A549 (cell line): Measurements from ENCODE around the gene BRSK2. TPM values are rescaled to one million over a fixed set of nuclear protein-coding genes. Genes with fewer than 3 reads are reported as not detected.

Source experiments
- ATAC-seq, 2 experiments: fragments of 200-7000 bp in 1 of 2; fragments of >200 bp in 1 of 2; cut with Nextera tagmentation in 1 of 2; cut with Tn5 transposase in 1 of 2; 3 replicates each; pipeline versions ENCODE4 v1.8.0 to v1.9.1; 2018 to 2020; ENCODE audit warnings: mild to moderate bottlenecking in 1 of 2, moderate library complexity in 1 of 2
- CTCF ChIA-PET: fragments of 300-600 bp; sonication (Branson Sonifier 250); formaldehyde crosslinking; extraction: SDS; loops from one replicate; lab custom pipeline; 2021; ENCODE audit warnings: antibody characterized with exemption, inconsistent platforms; lab: Yijun Ruan, JAX
- POLR2A ChIA-PET: fragments of 350-600 bp; formaldehyde crosslinking; extraction: SDS; loops from one replicate; lab custom pipeline; 2021; ENCODE audit warnings: antibody characterized with exemption, inconsistent platforms; lab: Yijun Ruan, JAX
- DNase-seq, 2 experiments: peaks; one replicate each; pipeline versions ENCODE4 v3.0.0 to v3.0.0-alpha.2; 2011 to 2016; ENCODE audit warnings: low read depth in 1 of 2, low spot score in 1 of 2
- FAIRE-seq: peaks from 2 replicates; lab custom pipeline; 2011; peaks lifted over from hg19 to GRCh38; lab: Jason Lieb, UNC
- H3K27ac ChIP-seq, 2 experiments: fragments of >200 bp; sonication (Bioruptor Twin); formaldehyde crosslinking; 3 replicates each; pipeline ENCODE4 v1.5.1; 2016 to 2017
- H3K4me1 ChIP-seq: fragments of >200 bp; sonication (Bioruptor Twin); formaldehyde crosslinking; 3 replicates; pipeline ENCODE4 v1.6.1; 2016
- H3K4me2 ChIP-seq: fragments of >200 bp; sonication (Bioruptor Twin); formaldehyde crosslinking; 3 replicates; pipeline ENCODE4 v1.6.1; 2016
- H3K4me3 ChIP-seq: fragments of >200 bp; sonication (Bioruptor Twin); formaldehyde crosslinking; 3 replicates; pipeline ENCODE4 v1.5.1; 2016
- H3K9me3 ChIP-seq: fragments of >200 bp; sonication (Bioruptor Twin); formaldehyde crosslinking; 3 replicates; pipeline ENCODE4 v1.6.1; 2016
- ATOH8 ChIP-seq: fragments of 250-450 bp; sonication (Bioruptor Pico); IDR thresholded peaks from 2 replicates; pipeline ENCODE4 v1.5.0; 2020; ENCODE audit warnings: low read depth, mild to moderate bottlenecking, moderate library complexity
- BHLHE40 ChIP-seq: IDR thresholded peaks from 2 replicates; pipeline ENCODE4 v1.6.1; 2012; ENCODE audit warnings: low read depth, low read length, inconsistent platforms
- CBX2 ChIP-seq: fragments of 200-600 bp; sonication (generic); IDR thresholded peaks from 2 replicates; pipeline ENCODE4 v1.6.1; 2016; ENCODE audit warnings: low read depth, mild to moderate bottlenecking, borderline replicate concordance
- CEBPB ChIP-seq, 2 experiments: fragments of >200 bp in 1 of 2; sonication (Bioruptor Twin) in 1 of 2; formaldehyde crosslinking in 1 of 2; IDR thresholded peaks; 2 replicates each; pipeline ENCODE4 v1.6.1; 2012 to 2016
- CTCF ChIP-seq: fragments of >200 bp; sonication (Bioruptor Twin); formaldehyde crosslinking; IDR thresholded peaks from 3 replicates; pipeline ENCODE4 v1.5.1; 2016
- E2F6 ChIP-seq: IDR thresholded peaks from 2 replicates; pipeline ENCODE4 v1.6.1; 2012; ENCODE audit warnings: low read depth, borderline replicate concordance
- EHF ChIP-seq: fragments of 250-450 bp; sonication (Bioruptor Pico); IDR thresholded peaks from 2 replicates; pipeline ENCODE4 v1.5.0; 2020; ENCODE audit warnings: mild to moderate bottlenecking
- EHMT2 ChIP-seq: fragments of 200-600 bp; sonication (generic); IDR thresholded peaks from 2 replicates; pipeline ENCODE4 v1.6.1; 2016; ENCODE audit warnings: antibody characterized with exemption, low read depth, mild to moderate bottlenecking, moderate library complexity
- ELK1 ChIP-seq: fragments of 150-350 bp; IDR thresholded peaks from 2 replicates; pipeline ENCODE4 v1.6.1; 2014; ENCODE audit warnings: low read depth, mild to moderate bottlenecking, low read length
- ESRRA ChIP-seq: fragments of 150-350 bp; IDR thresholded peaks from 2 replicates; pipeline ENCODE4 v1.6.1; 2014; ENCODE audit warnings: mild to moderate bottlenecking, low read length, borderline replicate concordance
- FOXS1 ChIP-seq: fragments of 250-450 bp; sonication (Bioruptor Pico); IDR thresholded peaks from 2 replicates; pipeline ENCODE4 v1.5.0; 2020; ENCODE audit warnings: mild to moderate bottlenecking, moderate library complexity
- HDAC2 ChIP-seq: fragments of 200-600 bp; sonication (generic); IDR thresholded peaks from 2 replicates; pipeline ENCODE4 v1.6.1; 2016
- HEYL ChIP-seq: fragments of 250-450 bp; sonication (Bioruptor Pico); IDR thresholded peaks from 2 replicates; pipeline ENCODE4 v1.8.0; 2021; ENCODE audit warnings: mild to moderate bottlenecking, moderate library complexity
- HMGXB4 ChIP-seq: fragments of 250-450 bp; sonication (Bioruptor Pico); IDR thresholded peaks from 2 replicates; pipeline ENCODE4 v1.5.0; 2021; ENCODE audit warnings: mild to moderate bottlenecking, moderate library complexity, borderline replicate concordance
- HOXB13 ChIP-seq: fragments of 250-450 bp; sonication (Bioruptor Pico); IDR thresholded peaks from 2 replicates; pipeline ENCODE4 v1.5.0; 2020; ENCODE audit warnings: low read depth, mild to moderate bottlenecking, moderate library complexity
- HOXB5 ChIP-seq: fragments of 250-450 bp; sonication (Bioruptor Pico); IDR thresholded peaks from 2 replicates; pipeline ENCODE4 v1.5.0; 2020; ENCODE audit warnings: mild to moderate bottlenecking, moderate library complexity
- JUNB ChIP-seq: fragments of >200 bp; sonication (Bioruptor Twin); formaldehyde crosslinking; IDR thresholded peaks from 2 replicates; pipeline ENCODE4 v1.6.1; 2016
- MAX ChIP-seq: IDR thresholded peaks from 2 replicates; pipeline ENCODE4 v1.6.1; 2012
- MYC ChIP-seq: IDR thresholded peaks from 2 replicates; pipeline ENCODE4 v1.6.1; 2012; ENCODE audit warnings: mild to moderate bottlenecking, inconsistent platforms, low read length, improper control_type of control experiment, borderline replicate concordance
- NFE2L2 ChIP-seq: fragments of 150-350 bp; conservative IDR thresholded peaks from 2 replicates; pipeline ENCODE4 v1.6.1; 2014; ENCODE audit warnings: low read length
- NPAS2 ChIP-seq: fragments of 250-450 bp; sonication (Bioruptor Pico); IDR thresholded peaks from 2 replicates; pipeline ENCODE4 v1.8.0; 2022; ENCODE audit warnings: mild to moderate bottlenecking, moderate library complexity, borderline replicate concordance
- RAD21 ChIP-seq, 2 experiments: fragments of >200 bp in 1 of 2; sonication (Bioruptor Twin) in 1 of 2; formaldehyde crosslinking in 1 of 2; IDR thresholded peaks in 1 of 2; conservative IDR thresholded peaks in 1 of 2; 2 replicates in 1 of 2; 3 replicates in 1 of 2; pipeline ENCODE4 v1.6.1; 2012 to 2018; ENCODE audit warnings: inconsistent platforms in 1 of 2
- RARB ChIP-seq: fragments of 250-450 bp; sonication (Bioruptor Pico); IDR thresholded peaks from 2 replicates; pipeline ENCODE4 v1.8.0; 2021; ENCODE audit warnings: mild to moderate bottlenecking, moderate library complexity
- RNF2 ChIP-seq: fragments of 200-600 bp; sonication (generic); IDR thresholded peaks from 2 replicates; pipeline ENCODE4 v1.6.1; 2016; ENCODE audit warnings: low read depth, mild to moderate bottlenecking, antibody characterized with exemption, moderate library complexity, borderline replicate concordance
- SMC3 ChIP-seq: fragments of >200 bp; sonication (Bioruptor Twin); formaldehyde crosslinking; IDR thresholded peaks from 3 replicates; pipeline ENCODE4 v1.6.1; 2018; ENCODE audit warnings: inconsistent platforms
- SREBF2 ChIP-seq: fragments of 450-650 bp; IDR thresholded peaks from 2 replicates; pipeline ENCODE4 v1.6.1; 2014; ENCODE audit warnings: mild to moderate bottlenecking, moderate library complexity
- TFCP2L1 ChIP-seq: fragments of 250-450 bp; sonication (Bioruptor Pico); IDR thresholded peaks from 2 replicates; pipeline ENCODE4 v1.5.0; 2021; ENCODE audit warnings: mild to moderate bottlenecking
- TP53 ChIP-seq: fragments of 250-450 bp; sonication (Bioruptor Pico); IDR thresholded peaks from 2 replicates; pipeline ENCODE4 v1.5.0; 2021; ENCODE audit warnings: mild to moderate bottlenecking, moderate library complexity
- USF2 ChIP-seq: fragments of 450-650 bp; IDR thresholded peaks from 2 replicates; pipeline ENCODE4 v1.6.1; 2014; ENCODE audit warnings: antibody characterized with exemption
- ZC3H11A ChIP-seq: fragments of 450-650 bp; IDR thresholded peaks from 2 replicates; pipeline ENCODE4 v1.6.1; 2014; ENCODE audit warnings: antibody characterized with exemption, mild to moderate bottlenecking
- WGBS: methylation state at CpG from one replicate; pipeline ENCODE4 v1.1.6; 2017; ENCODE audit errors: missing lambda C conversion rate; 5-methylcytosine and 5-hydroxymethylcytosine counted together
- polyA plus RNA-seq, 4 experiments: library from polyadenylated mRNA; depleted of rRNA in 3 of 4; stranded (reverse); fragments of >200 nt; fragmentation: RNase III in 1 of 4; extraction: RNeasy Plus Mini Kit Qiagen cat#74134 plus additional on column Dnase treatment in 1 of 4; gene quantifications; 2 replicates in 3 of 4; 3 replicates in 1 of 4; pipeline ENCODE4 v1.2.3, GENCODE V29; 2011 to 2017

The BRSK2 gene
- polyA plus RNA-seq, 2 of the 4 experiments (the other 2 are of a cell fraction), result 3.8 to 10.1 TPM

GRCh38 chr11:1493650-1494244, 104.0 kb downstream of the BRSK2 start:
- H3K4me1 ChIP-seq, result no peaks in the 10 kb centered on the region
- ChIA-PET CTCF (interaction anchor here (0.7 kb wide), 1 partner anchor 14 kb away, joined by 4 read pairs; no protein-coding TSS in a partner anchor), POLR2A (no interaction called here)
- no peak for TF ChIP-seq HEYL (CRISPR knock-in tag)
- no peak for TF ChIP-seq HMGXB4 (CRISPR knock-in tag)
- TF ChIP-seq HDAC2, result no peak
- TF ChIP-seq ZC3H11A, result no peak
- no peak for TF ChIP-seq USF2
- no peak for TF ChIP-seq NPAS2 (CRISPR knock-in tag)
- no peak for TF ChIP-seq FOXS1 (CRISPR knock-in tag)
- TF ChIP-seq ESRRA, result no peak
- no peak for TF ChIP-seq ATOH8 (CRISPR knock-in tag)
- TF ChIP-seq CTCF, result no peak
- no peak for TF ChIP-seq TP53
- no peak for TF ChIP-seq SMC3
- TF ChIP-seq MYC, result no peak
- TF ChIP-seq HOXB5 (CRISPR knock-in tag), result no peak
- TF ChIP-seq EHMT2, result no peak
- no peak for TF ChIP-seq CEBPB (IDR thresholded peaks at IDR 0.05)
- no peak for TF ChIP-seq BHLHE40
- TF ChIP-seq E2F6, result no peak
- TF ChIP-seq SREBF2, result no peak
- no peak overlapping the region for H3K4me2 ChIP-seq
- H3K4me3 ChIP-seq, result no peak overlapping the region
- FAIRE-seq, result no peak
- no peak overlapping the region for H3K27ac ChIP-seq
- WGBS, result 89% methylated on average over 3 of the region's 3 CpGs
- DNase-seq, result no peak
- ATAC-seq, result no peak
- H3K9me3 ChIP-seq, result no peaks in the 10 kb centered on the region

GRCh38 chr11:1494650-1495049, 104.9 kb downstream of the BRSK2 start:
- WGBS, result 87% methylated on average over 3 of the region's 3 CpGs
- no peak for ATAC-seq
- TF ChIP-seq RARB, result no peak
- TF ChIP-seq NFE2L2, result no peak
- TF ChIP-seq HOXB13, result no peak
- no peak for TF ChIP-seq MYC
- TF ChIP-seq ELK1, result no peak
- TF ChIP-seq MAX, result no peak
- TF ChIP-seq CBX2, result no peak
- no peak for TF ChIP-seq JUNB
- TF ChIP-seq RNF2, result no peak
- TF ChIP-seq CEBPB (IDR thresholded peaks at IDR 0.05), result no peak
- no peak for TF ChIP-seq RAD21 (conservative IDR thresholded peaks at IDR 0.05 in 1 of 2, IDR thresholded peaks at IDR 0.05 in 1 of 2)
- TF ChIP-seq TP53, result no peak
- no peak for TF ChIP-seq ZC3H11A
- TF ChIP-seq EHF (CRISPR knock-in tag), result no peak
- TF ChIP-seq TFCP2L1 (CRISPR knock-in tag), result no peak

More at GRCh38 chr11:1494650-1495049, 104.9 kb downstream of the BRSK2 start:
- H3K4me2 ChIP-seq, result no peak overlapping the region
- ChIA-PET POLR2A (no interaction called here), CTCF (no interaction called here)
- no peaks in the 10 kb centered on the region for H3K4me1 ChIP-seq
- no peak overlapping the region for H3K4me3 ChIP-seq
- no peak for FAIRE-seq
- no peak for DNase-seq
- H3K9me3 ChIP-seq, result no peaks in the 10 kb centered on the region
- H3K27ac ChIP-seq, result no peak overlapping the region
